Measurements from ENCODE around the gene ZMIZ1.

ZMIZ1 gene

DNA sequence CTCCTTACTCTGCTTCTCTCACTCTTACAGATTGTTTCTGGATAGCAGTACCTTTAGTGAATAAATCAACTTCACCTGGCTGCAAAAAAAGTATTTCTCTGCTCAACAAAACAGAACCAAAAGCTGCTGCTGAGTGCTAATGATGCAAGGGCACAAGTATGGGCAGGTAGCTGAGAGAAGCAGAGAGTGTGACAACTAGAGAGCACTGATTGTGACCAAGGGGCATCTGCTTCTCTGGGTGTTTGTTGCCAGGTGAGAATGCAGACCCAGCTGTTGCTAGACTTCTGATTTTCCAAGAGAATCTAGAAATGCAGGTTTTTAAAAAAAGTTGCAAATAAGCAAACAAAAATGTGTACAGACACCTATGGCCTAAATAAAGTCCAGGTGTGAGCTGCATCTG, 253.2 kb downstream of the ZMIZ1 start:
- H3K4me3 ChIP-seq (ENCODE audit: low read depth, low read length): no peak overlapping the region
- TF ChIP-seq, protein P1, sequence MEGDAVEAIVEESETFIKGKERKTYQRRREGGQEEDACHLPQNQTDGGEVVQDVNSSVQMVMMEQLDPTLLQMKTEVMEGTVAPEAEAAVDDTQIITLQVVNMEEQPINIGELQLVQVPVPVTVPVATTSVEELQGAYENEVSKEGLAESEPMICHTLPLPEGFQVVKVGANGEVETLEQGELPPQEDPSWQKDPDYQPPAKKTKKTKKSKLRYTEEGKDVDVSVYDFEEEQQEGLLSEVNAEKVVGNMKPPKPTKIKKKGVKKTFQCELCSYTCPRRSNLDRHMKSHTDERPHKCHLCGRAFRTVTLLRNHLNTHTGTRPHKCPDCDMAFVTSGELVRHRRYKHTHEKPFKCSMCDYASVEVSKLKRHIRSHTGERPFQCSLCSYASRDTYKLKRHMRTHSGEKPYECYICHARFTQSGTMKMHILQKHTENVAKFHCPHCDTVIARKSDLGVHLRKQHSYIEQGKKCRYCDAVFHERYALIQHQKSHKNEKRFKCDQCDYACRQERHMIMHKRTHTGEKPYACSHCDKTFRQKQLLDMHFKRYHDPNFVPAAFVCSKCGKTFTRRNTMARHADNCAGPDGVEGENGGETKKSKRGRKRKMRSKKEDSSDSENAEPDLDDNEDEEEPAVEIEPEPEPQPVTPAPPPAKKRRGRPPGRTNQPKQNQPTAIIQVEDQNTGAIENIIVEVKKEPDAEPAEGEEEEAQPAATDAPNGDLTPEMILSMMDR (IDR thresholded peaks at IDR 0.05; ENCODE audit: low read depth, low read length): no peak
- TF ChIP-seq MYC (IDR thresholded peaks at IDR 0.05; ENCODE audit: low read depth, low read length) (no peak), POLR2A (IDR thresholded peaks at IDR 0.05; ENCODE audit: extremely low read depth, insufficient read length) (no peak)
- TF ChIP-seq, protein P2, sequence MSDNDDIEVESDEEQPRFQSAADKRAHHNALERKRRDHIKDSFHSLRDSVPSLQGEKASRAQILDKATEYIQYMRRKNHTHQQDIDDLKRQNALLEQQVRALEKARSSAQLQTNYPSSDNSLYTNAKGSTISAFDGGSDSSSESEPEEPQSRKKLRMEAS (IDR thresholded peaks at IDR 0.05; ENCODE audit: low read depth, low read length): no peak
- no peak for DNase-seq (ENCODE audit: low read depth)

DNA sequence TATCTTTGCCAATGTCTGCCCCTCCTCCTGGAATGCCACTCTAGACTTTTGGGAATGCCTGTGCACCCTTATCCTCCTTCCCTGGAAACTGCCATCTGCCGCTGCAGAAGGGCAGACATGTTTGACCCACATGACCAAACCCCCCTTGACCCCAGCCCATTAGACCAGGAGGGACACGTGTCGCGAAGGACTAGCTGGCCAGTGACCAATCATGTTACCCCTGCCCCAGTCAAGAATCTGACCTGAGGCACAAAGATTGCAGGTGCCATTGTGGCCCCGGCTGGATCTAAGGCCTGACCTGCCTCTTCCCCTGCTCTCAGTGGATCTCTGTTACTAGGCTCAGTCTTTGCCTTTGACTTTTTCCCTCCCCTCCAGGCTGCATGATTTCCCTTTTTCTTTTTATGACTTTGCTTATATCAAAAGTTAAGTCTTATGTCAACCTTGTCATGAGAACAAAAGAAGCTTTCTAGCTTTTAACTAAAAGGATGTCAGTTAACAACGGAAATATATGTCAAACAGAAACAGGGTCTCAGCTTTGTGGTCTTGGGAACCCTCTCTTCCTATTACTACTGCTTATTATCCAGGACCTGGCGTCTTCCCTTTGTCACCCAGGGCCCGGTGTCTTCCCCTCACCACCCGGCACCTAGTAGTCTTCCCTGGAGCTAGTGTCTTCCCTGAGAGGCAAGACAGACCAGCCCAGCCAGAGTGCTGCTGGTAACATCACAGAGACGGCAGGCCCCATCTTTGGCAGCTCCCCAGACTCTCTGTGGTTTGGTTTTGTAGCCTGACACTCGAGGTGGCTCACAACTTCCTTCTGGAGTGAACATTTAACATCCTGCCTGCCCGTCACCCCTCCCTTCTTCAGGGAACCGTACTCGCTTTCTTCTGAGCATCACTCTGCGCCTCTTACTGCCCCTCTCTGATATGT, 254.1 kb downstream of the ZMIZ1 start:
- TF ChIP-seq, protein P1 (IDR thresholded peaks at IDR 0.05; ENCODE audit: low read depth, low read length): no peak
- TF ChIP-seq, protein P2 (IDR thresholded peaks at IDR 0.05; ENCODE audit: low read depth, low read length): peak; percentile 3; the same call in 1 of the 2 replicates
- TF ChIP-seq MYC (IDR thresholded peaks at IDR 0.05; ENCODE audit: low read depth, low read length) (no peak), POLR2A (IDR thresholded peaks at IDR 0.05; ENCODE audit: extremely low read depth, insufficient read length) (no peak)
- no peak overlapping the region for H3K4me3 ChIP-seq (ENCODE audit: low read depth, low read length)
- peak; percentile 89 for DNase-seq (ENCODE audit: low read depth)

DNA sequence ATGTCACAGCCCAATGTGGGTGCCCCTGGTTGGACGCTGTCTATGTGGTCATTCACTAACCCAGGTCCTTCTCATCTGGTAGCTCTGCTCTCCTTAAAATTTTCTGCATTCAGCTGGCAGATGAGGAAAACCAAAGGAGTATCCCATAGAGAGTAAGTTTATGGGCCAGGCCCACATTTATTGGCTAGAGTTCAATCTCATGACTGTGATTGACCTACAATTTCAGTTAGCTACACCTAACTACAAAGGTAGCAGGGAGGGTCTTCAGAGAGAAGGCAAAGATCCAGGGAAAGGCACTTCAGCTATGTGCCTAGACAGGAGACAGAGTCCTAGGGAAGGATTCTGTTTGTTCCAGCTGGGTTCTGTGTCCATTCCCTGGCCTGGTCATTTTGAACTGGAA, 254.8 kb downstream of the ZMIZ1 start:
- TF ChIP-seq POLR2A (IDR thresholded peaks at IDR 0.05; ENCODE audit: extremely low read depth, insufficient read length) (no peak), MYC (IDR thresholded peaks at IDR 0.05; ENCODE audit: low read depth, low read length) (no peak)
- TF ChIP-seq, protein P1 (IDR thresholded peaks at IDR 0.05; ENCODE audit: low read depth, low read length): no peak
- TF ChIP-seq, protein P2 (IDR thresholded peaks at IDR 0.05; ENCODE audit: low read depth, low read length): no peak
- no peak for DNase-seq (ENCODE audit: low read depth)
- no peak overlapping the region for H3K4me3 ChIP-seq (ENCODE audit: low read depth, low read length)

DNA sequence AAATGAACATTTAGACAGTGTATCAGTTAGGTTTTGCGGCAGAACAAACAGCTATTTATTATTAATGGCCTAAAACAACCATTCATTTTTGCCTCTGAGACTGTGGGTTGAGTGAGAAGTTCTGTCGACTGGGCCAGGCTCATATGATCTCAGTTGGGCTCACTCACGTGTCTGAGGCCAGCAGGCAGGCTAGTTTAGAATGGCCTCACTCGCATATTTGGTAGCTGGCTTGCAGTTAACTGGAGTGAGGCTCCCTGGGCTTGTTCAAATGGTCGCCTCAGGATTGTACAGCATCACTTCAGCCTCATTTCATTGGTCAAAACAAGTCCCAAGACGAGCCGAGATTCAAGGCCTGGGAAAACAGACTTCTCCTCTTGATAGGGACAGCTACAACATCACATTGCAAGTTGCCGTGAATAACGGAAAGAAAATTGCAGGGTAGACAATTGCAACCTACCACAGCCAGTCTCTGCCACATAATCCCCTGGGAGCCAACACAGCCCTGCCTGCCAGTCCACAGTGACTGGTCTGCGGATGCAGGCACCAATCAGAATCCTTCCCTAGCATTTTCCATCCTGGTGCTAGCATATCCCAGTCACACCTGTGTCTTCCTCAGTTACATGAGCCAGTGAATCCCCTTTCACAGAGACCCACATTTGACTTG, 255.4 kb downstream of the ZMIZ1 start:
- H3K4me3 ChIP-seq (ENCODE audit: low read depth, low read length): no peak overlapping the region
- TF ChIP-seq, protein P2 (IDR thresholded peaks at IDR 0.05; ENCODE audit: low read depth, low read length): no peak
- TF ChIP-seq, protein P1 (IDR thresholded peaks at IDR 0.05; ENCODE audit: low read depth, low read length): no peak
- TF ChIP-seq MYC (IDR thresholded peaks at IDR 0.05; ENCODE audit: low read depth, low read length): no peak
- no peak for TF ChIP-seq POLR2A (IDR thresholded peaks at IDR 0.05; ENCODE audit: extremely low read depth, insufficient read length)
- DNase-seq (ENCODE audit: low read depth): peak; percentile 38

DNA sequence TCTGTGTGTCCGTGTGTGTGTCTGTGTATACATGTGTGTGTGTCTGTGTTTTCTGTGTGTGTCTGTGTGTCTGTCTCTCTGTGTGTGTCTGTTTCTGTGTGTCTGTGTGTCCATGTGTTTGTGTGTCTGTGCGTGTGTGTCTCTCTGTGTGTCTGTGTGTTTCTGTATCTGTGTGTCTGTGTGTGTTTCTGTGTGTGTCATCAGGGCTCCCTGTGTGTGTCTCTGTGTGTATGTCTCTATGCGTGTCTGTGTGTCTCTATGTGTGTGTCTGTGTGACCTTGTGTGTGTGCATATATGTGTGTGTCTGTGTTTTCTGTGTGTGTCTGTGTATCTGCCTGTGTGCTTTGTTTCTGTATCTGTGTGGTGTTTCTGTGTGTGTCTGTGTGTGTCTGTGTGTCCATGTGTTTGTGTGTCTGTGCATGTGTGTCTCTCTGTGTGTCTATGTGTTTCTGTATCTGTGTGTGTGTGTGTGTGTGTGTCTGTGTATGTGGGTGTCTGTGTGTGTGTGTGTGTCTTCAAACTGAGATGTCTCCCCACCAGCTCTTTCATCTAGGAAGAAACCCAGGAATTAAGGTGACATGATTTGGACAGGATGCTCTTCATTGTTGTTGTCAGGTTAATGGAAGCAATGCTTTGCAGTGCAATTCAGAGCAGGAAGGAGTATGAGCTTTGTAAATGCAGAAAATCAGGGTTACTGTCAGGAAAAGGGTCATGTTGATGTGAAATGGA, 257.8 kb downstream of the ZMIZ1 start:
- DNase-seq (ENCODE audit: low read depth): no peak
- TF ChIP-seq, protein P1 (IDR thresholded peaks at IDR 0.05; ENCODE audit: low read depth, low read length): no peak
- TF ChIP-seq, protein P2 (IDR thresholded peaks at IDR 0.05; ENCODE audit: low read depth, low read length): no peak
- no peak for TF ChIP-seq MYC (IDR thresholded peaks at IDR 0.05; ENCODE audit: low read depth, low read length)
- TF ChIP-seq POLR2A (IDR thresholded peaks at IDR 0.05; ENCODE audit: extremely low read depth, insufficient read length): no peak
- H3K4me3 ChIP-seq (ENCODE audit: low read depth, low read length): no peak overlapping the region

Data from NB4 (cell line).